ENCODE data around the gene PICK1.

- TF ChIP-seq, protein P1, sequence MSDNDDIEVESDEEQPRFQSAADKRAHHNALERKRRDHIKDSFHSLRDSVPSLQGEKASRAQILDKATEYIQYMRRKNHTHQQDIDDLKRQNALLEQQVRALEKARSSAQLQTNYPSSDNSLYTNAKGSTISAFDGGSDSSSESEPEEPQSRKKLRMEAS (IDR thresholded peaks at IDR 0.05; ENCODE audit: low read depth, low read length): no peak
- TF ChIP-seq, protein P2, sequence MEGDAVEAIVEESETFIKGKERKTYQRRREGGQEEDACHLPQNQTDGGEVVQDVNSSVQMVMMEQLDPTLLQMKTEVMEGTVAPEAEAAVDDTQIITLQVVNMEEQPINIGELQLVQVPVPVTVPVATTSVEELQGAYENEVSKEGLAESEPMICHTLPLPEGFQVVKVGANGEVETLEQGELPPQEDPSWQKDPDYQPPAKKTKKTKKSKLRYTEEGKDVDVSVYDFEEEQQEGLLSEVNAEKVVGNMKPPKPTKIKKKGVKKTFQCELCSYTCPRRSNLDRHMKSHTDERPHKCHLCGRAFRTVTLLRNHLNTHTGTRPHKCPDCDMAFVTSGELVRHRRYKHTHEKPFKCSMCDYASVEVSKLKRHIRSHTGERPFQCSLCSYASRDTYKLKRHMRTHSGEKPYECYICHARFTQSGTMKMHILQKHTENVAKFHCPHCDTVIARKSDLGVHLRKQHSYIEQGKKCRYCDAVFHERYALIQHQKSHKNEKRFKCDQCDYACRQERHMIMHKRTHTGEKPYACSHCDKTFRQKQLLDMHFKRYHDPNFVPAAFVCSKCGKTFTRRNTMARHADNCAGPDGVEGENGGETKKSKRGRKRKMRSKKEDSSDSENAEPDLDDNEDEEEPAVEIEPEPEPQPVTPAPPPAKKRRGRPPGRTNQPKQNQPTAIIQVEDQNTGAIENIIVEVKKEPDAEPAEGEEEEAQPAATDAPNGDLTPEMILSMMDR (IDR thresholded peaks at IDR 0.05; ENCODE audit: low read depth, low read length): no peak
Measured at GRCh38 chr22:38023045-38023444, 34.2 kb upstream of the PICK1 start.

All from NB4 (cell line).